ENCODE data around the gene CPN1. TPM values are rescaled to one million over a fixed set of nuclear protein-coding genes. Genes with fewer than 3 reads are reported as not detected.

CPN1 gene
- total and polyA plus RNA-seq, 2 of the 8 experiments (the other 6 are each of a cell fraction or from before 2014, with no cell fraction given) = 0.15 to 0.20 TPM

GRCh38 chr10:100007231-100008141 is 74.2 kb downstream of the CPN1 start (continued):
- TF ChIP-seq BRCA1 (IDR thresholded peaks at IDR 0.05; ENCODE audit: low read depth, low read length) (no peak), USF2 (IDR thresholded peaks at IDR 0.05; ENCODE audit: low read length) (no peak), CBX5 (IDR thresholded peaks at IDR 0.05; ENCODE audit: low read depth, low read length) (no peak), HDAC6 (IDR thresholded peaks at IDR 0.05; ENCODE audit: low read depth, low read length) (no peak)
